IPS-20b (cell line): ENCODE measurements around the gene EFCAB5.
"Not testable (repeated sequence)": the region's sequence is repeated elsewhere in the genome, so short reads cannot be mapped to it uniquely, and the experiment has no call there.

Source experiments
- H3K27ac ChIP-seq: one replicate; pipeline ENCODE4 v1.5.1; 2013; ENCODE audit warnings: low read length
- H3K27me3 ChIP-seq: 2 replicates; pipeline ENCODE4 v1.6.1; 2013; ENCODE audit warnings: mild to moderate bottlenecking, low read length, inconsistent platforms; ENCODE audit not compliant: insufficient read depth
- H3K36me3 ChIP-seq: 2 replicates; pipeline ENCODE4 v1.6.1; 2013; ENCODE audit warnings: low read depth, mild to moderate bottlenecking, inconsistent platforms, low read length, moderate library complexity; ENCODE audit not compliant: insufficient read depth
- H3K4me1 ChIP-seq: 2 replicates; pipeline ENCODE4 v1.6.1; 2013; ENCODE audit warnings: mild to moderate bottlenecking, control low read depth, inconsistent platforms, low read length, moderate library complexity; ENCODE audit not compliant: insufficient read depth
- H3K4me3 ChIP-seq: 2 replicates; pipeline ENCODE4 v1.5.1; 2013; ENCODE audit warnings: mild to moderate bottlenecking, low read length, inconsistent platforms
- H3K9ac ChIP-seq: 2 replicates; pipeline ENCODE4 v1.6.1; 2013; ENCODE audit warnings: low read depth, mild to moderate bottlenecking, inconsistent platforms, low read length, moderate library complexity
- H3K9me3 ChIP-seq: 2 replicates; pipeline ENCODE4 v1.6.1; 2013; ENCODE audit warnings: mild to moderate bottlenecking, low read depth, low read length, inconsistent platforms; ENCODE audit not compliant: insufficient read depth

EFCAB5 gene

GRCh38 chr17:29948448-29949215, 7.2 kb downstream of the EFCAB5 start:
- no peak overlapping the region for H3K9ac ChIP-seq
- no peaks in the 10 kb centered on the region for H3K27me3 ChIP-seq
- no peaks in the 10 kb centered on the region for H3K4me1 ChIP-seq
- peaks cover 7% of the 10 kb centered on the region for H3K9me3 ChIP-seq
- H3K4me3 ChIP-seq, result no peak overlapping the region
- H3K27ac ChIP-seq, result no peak overlapping the region
- H3K36me3 ChIP-seq, result no peaks in the 10 kb centered on the region

DNA sequence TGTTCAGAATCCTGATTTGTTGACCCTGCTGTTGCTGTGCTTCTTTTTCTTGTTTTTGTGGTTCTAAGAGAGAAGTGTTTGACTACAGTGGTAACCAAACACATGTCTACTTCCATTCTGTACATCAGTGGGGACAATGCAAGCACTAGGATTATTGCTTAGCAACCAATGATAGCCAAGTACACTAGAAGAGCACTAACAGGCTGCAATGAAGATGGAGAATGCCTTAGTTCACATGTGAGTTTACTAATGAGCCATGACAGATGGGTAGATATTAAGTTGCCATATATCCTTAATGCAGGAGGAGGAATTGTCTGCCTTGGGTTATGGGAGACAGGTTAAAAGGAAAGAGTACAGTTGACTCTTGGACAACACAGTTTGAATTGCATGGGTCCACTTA, 8.3 kb downstream of the EFCAB5 start:
- Histone ChIP-seq H3K27me3 (no peaks in the 10 kb centered on the region), H3K9ac (no peak overlapping the region), H3K27ac (no peak overlapping the region), H3K4me3 (no peak overlapping the region), H3K4me1 (no peaks in the 10 kb centered on the region), H3K36me3 (no peaks in the 10 kb centered on the region), H3K9me3 (peaks cover 18% of the 10 kb centered on the region)

- Histone ChIP-seq H3K27ac (no peak overlapping the region), H3K9me3 (peaks cover 24% of the 10 kb centered on the region)
Measured at GRCh38 chr17:29954405-29954804, 13.0 kb downstream of the EFCAB5 start.

DNA sequence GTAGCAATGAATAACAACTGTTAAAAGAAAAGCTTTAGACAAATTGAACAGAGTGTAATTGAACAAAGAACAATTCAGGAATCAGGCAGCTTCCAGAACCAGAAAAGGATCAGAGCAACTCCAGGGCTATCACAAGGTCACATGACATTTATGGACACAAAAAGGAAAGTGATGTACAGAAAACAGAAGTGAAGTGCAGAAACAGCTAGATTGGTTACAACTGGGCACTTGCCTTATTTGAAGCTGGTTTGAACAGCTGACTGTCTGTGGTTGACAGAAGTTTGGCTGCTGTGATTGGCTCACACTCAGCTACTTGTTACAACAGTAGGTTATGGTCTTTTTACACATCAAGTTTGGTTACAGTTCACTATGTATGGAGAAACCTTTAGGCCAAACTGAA, 14.8 kb downstream of the EFCAB5 start:
- Histone ChIP-seq H3K9me3 (peaks cover 24% of the 10 kb centered on the region), H3K9ac (no peak overlapping the region), H3K27ac (no peak overlapping the region), H3K4me1 (no peaks in the 10 kb centered on the region), H3K27me3 (no peaks in the 10 kb centered on the region), H3K36me3 (no peaks in the 10 kb centered on the region), H3K4me3 (no peak overlapping the region)

More at GRCh38 chr17:29954405-29954804, 13.0 kb downstream of the EFCAB5 start:
- no peak overlapping the region for H3K9ac ChIP-seq
- H3K27me3 ChIP-seq, result no peaks in the 10 kb centered on the region
- H3K4me3 ChIP-seq, result no peak overlapping the region
- no peaks in the 10 kb centered on the region for H3K36me3 ChIP-seq
- H3K4me1 ChIP-seq, result no peaks in the 10 kb centered on the region

DNA sequence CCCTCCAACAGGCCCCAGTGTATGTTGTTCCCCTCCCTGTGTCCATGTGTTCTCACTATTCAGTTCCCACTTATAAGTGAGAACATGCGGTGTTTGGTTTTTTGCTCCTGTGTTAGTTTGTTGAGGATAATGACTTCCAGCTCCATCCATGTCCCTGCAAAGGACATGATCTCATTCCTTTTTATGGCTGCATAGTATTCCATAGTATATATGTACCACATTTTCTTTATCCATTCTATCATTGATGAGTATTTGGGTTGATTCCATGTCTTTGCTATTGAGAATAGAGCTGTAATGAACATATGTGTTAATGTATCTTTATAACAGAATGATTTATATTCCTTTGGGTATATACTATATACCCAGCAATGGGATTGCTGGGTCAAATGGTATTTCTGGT, 16.1 kb downstream of the EFCAB5 start:
- not testable (repeated sequence) for H3K27ac ChIP-seq, H3K4me3 ChIP-seq, H3K4me1 ChIP-seq, H3K27me3 ChIP-seq, H3K36me3 ChIP-seq, H3K9ac ChIP-seq
- peaks cover 24% of the 10 kb centered on the region for H3K9me3 ChIP-seq

GRCh38 chr17:29958947-29959657, 17.7 kb downstream of the EFCAB5 start:
- peaks cover 12% of the 10 kb centered on the region for H3K9me3 ChIP-seq
- H3K27ac ChIP-seq, result no peak overlapping the region
- H3K36me3 ChIP-seq, result no peaks in the 10 kb centered on the region
- no peak overlapping the region for H3K9ac ChIP-seq
- H3K4me3 ChIP-seq, result no peak overlapping the region
- no peaks in the 10 kb centered on the region for H3K27me3 ChIP-seq
- H3K4me1 ChIP-seq, result no peaks in the 10 kb centered on the region

DNA sequence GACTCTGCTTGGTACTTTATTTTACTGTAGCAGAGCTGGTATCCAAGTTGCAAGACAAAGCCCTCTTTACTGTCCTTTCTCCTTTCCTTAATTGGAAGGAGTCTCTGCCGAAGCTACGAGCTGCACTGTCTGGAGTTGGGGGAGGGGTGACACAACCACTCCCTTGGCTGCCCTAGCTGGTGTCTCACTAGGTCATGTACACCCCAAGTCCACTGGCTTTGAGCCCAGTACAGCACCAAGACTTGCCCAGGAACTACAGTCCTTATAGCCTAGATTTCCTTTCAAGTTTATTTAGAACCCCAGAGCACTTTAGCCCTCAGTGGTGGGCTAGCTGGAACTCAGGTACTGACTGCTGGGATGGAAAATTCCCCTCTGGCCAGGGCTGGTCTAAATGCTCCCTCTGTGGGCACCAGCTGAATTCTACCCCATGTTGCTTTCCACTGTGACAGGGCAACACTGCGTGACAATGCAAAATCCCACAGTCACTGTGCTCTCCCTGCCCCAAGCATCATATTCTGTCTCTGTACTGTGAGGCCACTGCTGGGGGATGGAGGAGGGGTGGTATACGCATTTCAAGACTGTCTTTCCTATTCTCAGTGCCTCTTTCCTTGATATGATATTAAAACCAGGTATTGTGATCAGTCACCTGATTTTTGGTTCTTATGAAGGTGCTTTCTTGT, 18.4 kb downstream of the EFCAB5 start:
- Histone ChIP-seq H3K36me3 (no peaks in the 10 kb centered on the region), H3K27me3 (no peaks in the 10 kb centered on the region), H3K4me1 (no peaks in the 10 kb centered on the region), H3K4me3 (no peak overlapping the region), H3K27ac (no peak overlapping the region), H3K9me3 (peaks cover 5% of the 10 kb centered on the region; the same call in 1 of the 2 replicates), H3K9ac (no peak overlapping the region)

GRCh38 chr17:29962656-29963055, 21.2 kb downstream of the EFCAB5 start:
- Histone ChIP-seq H3K9ac (no peak overlapping the region), H3K27ac (no peak overlapping the region), H3K36me3 (no peaks in the 10 kb centered on the region), H3K9me3 (no peaks in the 10 kb centered on the region; the same call in 1 of the 2 replicates), H3K4me3 (no peak overlapping the region), H3K27me3 (no peaks in the 10 kb centered on the region), H3K4me1 (no peaks in the 10 kb centered on the region)

DNA sequence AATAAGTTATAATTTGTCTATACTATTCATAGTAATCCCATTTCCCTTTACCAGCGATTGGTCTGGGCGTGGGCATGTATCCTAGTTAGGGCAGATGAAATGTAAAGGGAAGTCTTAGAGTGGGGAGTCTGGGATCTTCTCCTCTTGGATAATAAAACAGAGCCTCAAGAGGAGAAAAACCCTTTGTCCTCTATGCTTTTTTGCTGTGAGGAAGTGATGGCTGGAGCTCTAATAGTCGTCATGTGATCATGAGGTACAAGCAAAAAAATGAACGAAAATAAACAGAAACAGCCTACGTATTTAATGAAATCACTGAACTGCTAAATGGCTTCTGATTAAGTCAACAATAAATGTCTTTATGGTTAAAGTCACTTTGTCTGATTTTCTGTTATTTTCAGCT, 26.8 kb downstream of the EFCAB5 start:
- H3K9ac ChIP-seq, result no peak overlapping the region
- H3K36me3 ChIP-seq, result no peaks in the 10 kb centered on the region
- no peak overlapping the region for H3K4me3 ChIP-seq
- no peaks in the 10 kb centered on the region for H3K27me3 ChIP-seq
- H3K9me3 ChIP-seq, result no peaks in the 10 kb centered on the region
- no peak overlapping the region for H3K27ac ChIP-seq
- H3K4me1 ChIP-seq, result no peaks in the 10 kb centered on the region

GRCh38 chr17:29972277-29972676, 30.8 kb downstream of the EFCAB5 start:
- no peaks in the 10 kb centered on the region for H3K27me3 ChIP-seq
- H3K27ac ChIP-seq, result no peak overlapping the region
- no peak overlapping the region for H3K4me3 ChIP-seq
- no peaks in the 10 kb centered on the region for H3K4me1 ChIP-seq
- H3K9me3 ChIP-seq, result no peaks in the 10 kb centered on the region
- no peak overlapping the region for H3K9ac ChIP-seq
- H3K36me3 ChIP-seq, result no peaks in the 10 kb centered on the region

DNA sequence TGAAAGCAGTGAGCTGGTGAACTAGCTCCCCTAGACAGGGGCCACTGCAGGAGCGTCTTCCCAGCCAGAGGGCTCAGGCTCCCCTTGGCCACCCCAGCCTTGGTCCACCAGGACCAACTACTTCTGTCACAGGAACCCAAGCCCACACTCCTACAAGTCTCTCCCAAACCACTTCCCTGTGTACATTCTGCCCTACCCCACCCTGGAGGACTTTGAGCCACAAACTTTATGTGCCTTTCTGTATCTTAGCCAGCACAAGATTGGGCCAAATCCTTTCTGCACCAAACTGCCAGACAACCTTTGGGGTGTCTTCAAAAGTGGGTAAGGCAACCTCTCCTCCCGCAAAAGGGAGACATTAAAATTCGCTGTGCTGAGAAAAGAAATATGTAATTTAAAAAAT, 31.6 kb downstream of the EFCAB5 start:
- H3K4me3 ChIP-seq, result no peak overlapping the region
- H3K27me3 ChIP-seq, result no peaks in the 10 kb centered on the region
- no peak overlapping the region for H3K9ac ChIP-seq
- no peaks in the 10 kb centered on the region for H3K36me3 ChIP-seq
- H3K9me3 ChIP-seq, result no peaks in the 10 kb centered on the region
- H3K27ac ChIP-seq, result no peak overlapping the region
- H3K4me1 ChIP-seq, result no peaks in the 10 kb centered on the region

- Histone ChIP-seq H3K4me3 (no peak overlapping the region), H3K4me1 (no peaks in the 10 kb centered on the region), H3K9me3 (no peaks in the 10 kb centered on the region), H3K9ac (no peak overlapping the region), H3K27ac (no peak overlapping the region), H3K36me3 (no peaks in the 10 kb centered on the region), H3K27me3 (no peaks in the 10 kb centered on the region)
Measured at GRCh38 chr17:29977836-29978235, 36.4 kb downstream of the EFCAB5 start.
